Esophagus muscularis mucosa (tissue), 3 donors: Measurements from ENCODE around the gene C6orf163.

Experiments used
- CTCF ChIP-seq, 3 experiments: fragments of 200-600 bp in 2 of 3; fragments of 450-650 bp in 1 of 3; sonication (generic) in 2 of 3; IDR thresholded peaks; one replicate each; pipeline ENCODE4 v1.5.1; 2017 to 2019; ENCODE audit warnings: antibody characterized with exemption in 3 of 3, mild to moderate bottlenecking in 2 of 3, moderate library complexity in 1 of 3
- EP300 ChIP-seq: sonication (generic); formaldehyde crosslinking; IDR thresholded peaks from one replicate; pipeline ENCODE4 v1.6.1; 2017; ENCODE audit warnings: antibody characterized with exemption

GRCh38 chr6:87407901-87408720 lies 63.5 kb downstream of the C6orf163 start, which contains the start of gene CFAP206:
- no peak for TF ChIP-seq CTCF (IDR thresholded peaks at IDR 0.05)
- no peak for TF ChIP-seq EP300
